COLO668 (cell line): ENCODE data around the gene CDC5L.

Source experiments
- DNase-seq: peaks from one replicate; lab custom pipeline; 2025; ENCODE audit not compliant: unreplicated experiment; lab: John Stamatoyannopoulos, UW

The CDC5L gene

DNA sequence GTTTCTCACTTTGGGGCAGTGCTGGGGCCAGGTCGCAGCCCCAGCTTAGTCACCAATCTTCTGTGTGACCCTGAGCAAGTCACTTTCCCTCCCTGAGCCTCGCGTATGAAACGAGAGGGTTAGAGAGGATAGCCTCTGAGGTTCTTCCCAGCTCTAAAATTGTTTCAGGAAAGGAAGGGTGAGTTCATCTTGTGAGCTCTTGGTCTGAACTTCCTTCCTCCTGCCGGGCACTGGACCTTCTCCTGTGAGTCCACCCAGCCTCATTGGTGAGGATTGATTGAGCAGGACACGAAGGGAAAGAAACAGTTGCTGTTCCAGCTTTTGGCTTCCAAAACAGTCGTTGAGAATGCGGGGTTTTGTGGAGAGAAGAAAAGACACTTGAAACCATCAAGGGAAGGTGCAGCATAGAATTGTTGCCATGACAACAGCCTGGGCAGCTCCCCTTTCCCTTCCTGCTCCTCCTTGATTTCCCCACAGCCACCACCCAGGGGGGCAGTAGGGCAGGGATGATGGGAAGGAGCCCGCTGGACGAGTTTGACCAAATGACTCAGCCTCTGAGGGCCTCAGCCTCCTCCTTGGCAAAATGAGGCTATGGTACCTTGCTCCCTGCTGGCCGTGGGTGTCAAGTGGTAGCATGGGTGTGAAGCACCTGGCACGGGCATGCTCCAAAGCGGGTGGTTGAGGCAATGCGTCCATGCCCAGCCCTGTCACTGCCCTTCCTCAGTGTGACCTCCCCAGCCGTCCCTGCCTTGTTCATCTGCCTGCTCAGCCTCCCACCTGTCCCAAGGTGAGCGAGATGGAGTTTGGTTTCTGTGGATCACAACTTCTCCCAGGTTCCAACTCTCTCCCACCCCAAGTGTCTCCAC lies 107.8 kb downstream of the CDC5L start:
- DNase-seq: no peak

DNA sequence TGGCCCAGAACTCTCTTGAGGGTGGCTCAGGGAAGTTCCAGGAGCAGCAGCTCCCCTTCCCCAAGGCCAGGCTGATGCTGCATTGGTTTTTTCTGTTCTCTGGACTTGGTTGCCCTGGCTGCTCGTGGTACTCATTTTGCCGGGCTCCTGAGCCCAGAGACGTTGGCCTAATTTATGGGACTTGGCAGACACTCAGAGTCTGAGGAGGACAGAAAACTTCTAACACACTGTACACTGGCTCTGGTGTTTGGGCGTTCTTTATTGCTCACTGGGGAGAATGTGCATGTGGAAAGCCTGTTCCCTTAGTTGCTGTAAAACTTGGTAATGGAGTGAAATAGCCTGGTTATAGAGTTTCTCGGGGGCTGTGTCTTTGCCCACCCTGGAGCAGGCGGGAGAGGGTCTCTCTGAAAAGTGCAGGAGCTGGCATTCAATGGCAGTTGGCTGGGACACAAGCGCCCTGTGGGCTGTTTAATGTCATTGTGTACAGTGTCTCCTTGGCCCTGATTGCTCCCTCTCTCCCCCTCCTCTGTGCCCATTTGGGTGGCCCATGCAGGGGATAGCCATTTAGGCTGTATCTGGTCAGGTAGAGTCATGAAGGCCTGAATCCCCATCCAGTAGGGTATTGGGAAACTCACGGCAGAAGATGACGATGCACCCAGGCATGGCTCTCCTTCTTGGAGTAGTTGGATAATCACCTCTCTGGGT lies 109.3 kb downstream of the CDC5L start:
- DNase-seq: no peak

DNA sequence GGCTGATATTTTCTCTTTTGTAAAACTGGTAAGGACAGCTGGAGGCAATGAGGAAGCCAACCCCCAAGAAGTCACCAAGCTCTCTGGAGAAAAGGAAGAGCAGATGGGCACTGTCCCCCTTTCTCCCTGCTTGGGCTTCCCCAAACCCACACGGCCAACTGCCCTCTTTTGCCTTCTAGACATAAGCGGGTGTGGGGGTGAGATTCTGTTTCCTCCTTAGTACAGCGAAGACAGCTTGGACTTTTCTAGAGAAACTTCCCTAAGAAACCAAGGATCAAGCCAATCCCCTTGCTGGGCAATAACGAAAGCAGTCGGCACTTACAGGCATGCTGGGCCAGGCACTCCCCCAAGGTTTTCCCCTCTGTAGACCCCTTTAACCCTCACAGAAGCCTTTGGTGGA lies 110.3 kb downstream of the CDC5L start:
- no peak for DNase-seq

DNA sequence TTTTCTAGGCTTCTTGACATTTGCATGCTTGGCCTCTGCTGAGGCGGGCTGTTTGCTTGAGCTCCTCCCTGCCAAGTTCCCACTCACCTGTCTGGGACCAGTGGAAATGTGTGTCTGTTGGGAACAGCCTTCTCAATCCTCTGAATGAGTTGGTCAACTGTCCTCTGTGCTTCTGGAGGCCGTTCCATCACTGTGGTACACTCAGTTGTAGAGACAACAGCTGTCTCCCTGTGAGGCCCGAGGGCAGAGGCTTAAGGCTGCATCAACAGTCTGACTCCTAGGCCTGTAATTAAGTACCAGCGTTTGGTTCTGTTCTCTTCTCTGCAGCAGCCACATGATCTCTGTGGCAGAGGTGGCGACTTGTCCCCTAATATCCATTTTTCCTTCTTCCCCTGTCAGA lies 110.9 kb downstream of the CDC5L start:
- no peak for DNase-seq

DNA sequence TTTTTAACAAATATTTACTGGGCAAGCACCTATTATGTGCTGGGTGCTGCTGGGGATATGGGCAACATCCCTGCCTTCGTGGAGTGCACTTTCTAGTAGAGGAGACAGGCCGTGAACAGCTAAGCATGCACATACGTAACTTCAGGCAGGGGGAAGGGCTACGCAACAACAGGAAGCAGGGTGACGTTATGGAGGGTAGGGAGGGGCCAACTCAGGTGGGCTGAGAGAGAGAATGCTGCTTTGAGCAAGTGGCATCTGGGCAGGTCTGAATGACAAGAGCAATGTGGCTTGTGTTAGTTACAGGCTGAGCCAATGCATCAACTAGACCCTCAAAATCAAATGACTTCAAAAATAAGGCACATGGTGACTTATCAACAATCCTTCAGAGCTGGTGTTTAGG lies 112.1 kb downstream of the CDC5L start:
- DNase-seq: no peak
